Nephron (organoid): ENCODE data around the gene P2RY14.

Experiments used
- H3K27ac Mint-ChIP-seq, 3 experiments: 2 replicates each; pipeline ENCODE4 v1.8.0; 2020; ENCODE audit warnings: mixed read lengths in 3 of 3, mild to moderate bottlenecking in 2 of 3, moderate library complexity in 1 of 3
- H3K27me3 Mint-ChIP-seq: 2 replicates; pipeline ENCODE4 v1.8.0; 2021; ENCODE audit warnings: low read depth, mild to moderate bottlenecking, moderate library complexity, mixed read lengths
- H3K36me3 Mint-ChIP-seq: 2 replicates; pipeline ENCODE4 v1.8.0; 2020; ENCODE audit warnings: low read depth, mixed read lengths
- H3K4me1 Mint-ChIP-seq: 2 replicates; pipeline ENCODE4 v1.8.0; 2020; ENCODE audit warnings: mixed read lengths
- H3K4me3 Mint-ChIP-seq, 3 experiments: 2 replicates each; pipeline ENCODE4 v1.8.0; 2020; ENCODE audit warnings: mild to moderate bottlenecking in 3 of 3, mixed read lengths in 3 of 3, moderate library complexity in 2 of 3
- H3K9me3 Mint-ChIP-seq: 2 replicates; pipeline ENCODE4 v1.8.0; 2020; ENCODE audit warnings: mixed read lengths
- TF ChIP-seq, protein P1 (sequence below), 3 experiments: fragments of 200-600 bp; sonication (generic); IDR thresholded peaks; one replicate each; pipeline ENCODE4 v1.5.0; 2021; ENCODE audit warnings: antibody characterized with exemption in 3 of 3; ENCODE audit not compliant: unreplicated experiment in 3 of 3

The P2RY14 gene

DNA sequence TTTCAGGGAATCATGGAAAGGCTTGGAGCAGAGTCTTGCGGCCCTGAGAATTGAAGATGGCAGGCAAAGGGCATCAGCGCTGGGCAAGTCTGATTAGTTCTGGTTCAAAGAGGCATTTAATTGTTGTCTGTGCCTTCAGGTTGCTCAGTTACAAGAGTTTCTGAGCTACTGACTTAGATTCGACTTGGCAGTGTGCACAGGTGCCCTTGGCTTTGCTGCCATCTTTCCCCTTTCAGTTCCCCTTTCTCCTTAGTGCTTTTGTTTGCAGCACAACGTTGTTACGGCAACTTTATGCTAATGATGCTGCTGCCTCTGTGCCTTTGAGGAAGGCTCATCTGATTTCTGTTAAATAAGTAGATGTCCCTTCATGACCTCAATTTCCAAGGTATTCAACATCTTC is 12.5 kb downstream of the P2RY14 start:
- Mint-ChIP-seq H3K36me3 (peaks cover 1% of the 10 kb centered on the region), H3K4me1 (peaks cover 10% of the 10 kb centered on the region), H3K9me3 (no peaks in the 10 kb centered on the region), H3K4me3 (no peak overlapping the region), H3K27ac (no peak overlapping the region), H3K27me3 (no peaks in the 10 kb centered on the region)
- TF ChIP-seq, protein P1, sequence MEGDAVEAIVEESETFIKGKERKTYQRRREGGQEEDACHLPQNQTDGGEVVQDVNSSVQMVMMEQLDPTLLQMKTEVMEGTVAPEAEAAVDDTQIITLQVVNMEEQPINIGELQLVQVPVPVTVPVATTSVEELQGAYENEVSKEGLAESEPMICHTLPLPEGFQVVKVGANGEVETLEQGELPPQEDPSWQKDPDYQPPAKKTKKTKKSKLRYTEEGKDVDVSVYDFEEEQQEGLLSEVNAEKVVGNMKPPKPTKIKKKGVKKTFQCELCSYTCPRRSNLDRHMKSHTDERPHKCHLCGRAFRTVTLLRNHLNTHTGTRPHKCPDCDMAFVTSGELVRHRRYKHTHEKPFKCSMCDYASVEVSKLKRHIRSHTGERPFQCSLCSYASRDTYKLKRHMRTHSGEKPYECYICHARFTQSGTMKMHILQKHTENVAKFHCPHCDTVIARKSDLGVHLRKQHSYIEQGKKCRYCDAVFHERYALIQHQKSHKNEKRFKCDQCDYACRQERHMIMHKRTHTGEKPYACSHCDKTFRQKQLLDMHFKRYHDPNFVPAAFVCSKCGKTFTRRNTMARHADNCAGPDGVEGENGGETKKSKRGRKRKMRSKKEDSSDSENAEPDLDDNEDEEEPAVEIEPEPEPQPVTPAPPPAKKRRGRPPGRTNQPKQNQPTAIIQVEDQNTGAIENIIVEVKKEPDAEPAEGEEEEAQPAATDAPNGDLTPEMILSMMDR (IDR thresholded peaks at IDR 0.05; ENCODE audit: unreplicated experiment in 3 of 3) = no peak

DNA sequence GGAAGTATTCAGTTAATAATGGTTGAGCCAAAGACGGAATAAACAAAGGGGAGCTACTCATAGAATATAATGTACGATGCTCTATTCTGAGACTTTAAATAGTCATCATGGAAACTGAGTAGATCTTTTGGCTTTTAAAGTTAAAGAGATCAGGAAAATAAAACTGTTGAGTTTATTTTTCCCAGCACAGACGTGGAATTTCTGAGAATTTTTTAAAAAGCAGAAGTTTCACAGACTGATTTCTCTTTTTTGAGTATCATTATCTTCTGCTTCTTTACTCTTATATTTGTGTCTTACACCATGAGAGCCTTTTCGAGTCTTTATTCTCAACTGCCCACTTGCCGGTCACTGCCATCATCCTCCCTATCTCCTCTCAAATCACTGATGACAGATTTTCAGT is 13.2 kb downstream of the P2RY14 start:
- peak overlapping the region in 1 of 3 experiments; percentile 2 for H3K27ac Mint-ChIP-seq
- TF ChIP-seq, protein P1 (IDR thresholded peaks at IDR 0.05; ENCODE audit: unreplicated experiment in 3 of 3) = no peak
- no peaks in the 10 kb centered on the region for H3K9me3 Mint-ChIP-seq
- peaks cover 4% of the 10 kb centered on the region for H3K36me3 Mint-ChIP-seq
- H3K27me3 Mint-ChIP-seq = no peaks in the 10 kb centered on the region
- peaks cover 10% of the 10 kb centered on the region for H3K4me1 Mint-ChIP-seq
- no peak overlapping the region for H3K4me3 Mint-ChIP-seq

DNA sequence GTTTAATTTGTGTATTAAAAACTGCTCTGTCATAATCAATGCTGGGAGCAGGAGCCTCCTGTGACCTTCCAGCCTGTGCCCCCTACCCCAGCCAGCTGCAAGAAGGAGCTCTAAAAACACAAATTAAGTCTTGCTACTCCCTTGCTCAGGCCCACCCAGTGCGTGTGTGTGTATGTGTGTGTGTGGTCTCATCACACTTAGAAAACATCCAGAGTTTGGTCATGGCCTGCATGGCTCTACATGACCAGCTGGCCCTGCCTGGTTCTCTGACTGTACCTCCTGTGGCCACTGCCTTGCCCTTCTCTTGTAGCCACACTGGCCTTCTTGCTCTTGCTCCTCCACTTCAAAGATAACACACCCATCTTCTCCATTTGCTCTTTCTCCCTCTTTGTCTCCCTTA is 13.7 kb downstream of the P2RY14 start:
- peaks cover 4% of the 10 kb centered on the region for H3K36me3 Mint-ChIP-seq
- no peaks in the 10 kb centered on the region for H3K9me3 Mint-ChIP-seq
- H3K27me3 Mint-ChIP-seq = no peaks in the 10 kb centered on the region
- peak overlapping the region in 1 of 3 experiments; percentile 2 for H3K27ac Mint-ChIP-seq
- H3K4me1 Mint-ChIP-seq = peaks cover 10% of the 10 kb centered on the region
- H3K4me3 Mint-ChIP-seq = no peak overlapping the region
- TF ChIP-seq, protein P1 (IDR thresholded peaks at IDR 0.05; ENCODE audit: unreplicated experiment in 3 of 3) = no peak

DNA sequence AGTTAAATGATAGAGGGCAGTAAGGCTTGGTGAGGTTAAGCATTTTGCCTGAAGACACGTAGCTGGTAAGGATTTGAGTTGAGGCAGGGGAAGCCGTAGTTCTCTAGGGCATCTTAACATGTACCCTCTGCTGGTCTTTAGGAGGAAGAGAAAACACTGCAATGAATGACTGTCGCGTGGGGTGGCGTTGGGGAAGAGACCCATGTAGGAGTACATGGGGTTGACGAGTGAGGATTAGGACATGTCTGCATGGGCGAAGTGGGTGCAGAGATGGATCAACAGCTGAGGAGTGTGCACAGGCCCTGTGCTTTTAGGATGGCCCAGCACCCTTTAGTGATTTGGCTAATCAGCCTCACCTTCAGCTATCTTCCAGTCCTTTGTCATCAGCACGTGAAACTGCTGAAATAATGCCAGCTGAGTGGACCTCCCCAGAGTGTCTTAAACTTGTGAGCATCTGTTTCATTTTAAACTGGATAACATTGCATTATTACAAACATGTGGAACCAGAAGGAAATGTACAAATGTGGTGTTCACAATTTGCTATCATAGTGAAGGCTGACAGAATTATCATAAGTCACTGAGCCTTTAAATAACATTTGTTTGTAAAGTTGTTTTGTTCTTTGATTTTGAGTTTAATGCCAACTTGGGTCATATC is 15.3 kb downstream of the P2RY14 start:
- Mint-ChIP-seq H3K4me3 (no peak overlapping the region), H3K27ac (peak overlapping the region in 1 of 3 experiments; percentile 18), H3K9me3 (no peaks in the 10 kb centered on the region), H3K36me3 (peaks cover 4% of the 10 kb centered on the region), H3K4me1 (peaks cover 10% of the 10 kb centered on the region), H3K27me3 (no peaks in the 10 kb centered on the region)
- TF ChIP-seq, protein P1 (IDR thresholded peaks at IDR 0.05; ENCODE audit: unreplicated experiment in 3 of 3) = no peak

DNA sequence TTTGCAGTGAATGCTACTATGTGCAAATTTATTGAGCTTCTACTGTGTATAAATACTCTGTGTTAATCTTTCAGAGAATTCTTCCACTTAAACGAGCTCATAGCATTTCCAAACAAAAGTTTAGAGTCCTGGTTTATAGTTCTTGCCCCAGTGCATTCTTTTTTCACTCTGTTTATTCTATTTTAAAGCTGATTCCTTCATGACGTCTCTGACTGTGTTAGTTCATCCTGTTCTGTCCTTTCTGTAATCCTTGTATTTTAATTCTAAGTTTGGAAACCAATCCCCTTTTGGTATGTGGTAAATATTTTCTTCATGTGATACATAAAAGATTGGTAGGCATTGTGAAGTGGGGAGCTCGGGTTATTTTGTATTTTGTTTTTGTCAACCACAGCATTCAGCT is 18.7 kb downstream of the P2RY14 start:
- peaks cover 10% of the 10 kb centered on the region for H3K4me1 Mint-ChIP-seq
- no peak overlapping the region for H3K27ac Mint-ChIP-seq
- TF ChIP-seq, protein P1 (IDR thresholded peaks at IDR 0.05; ENCODE audit: unreplicated experiment in 3 of 3) = no peak
- no peaks in the 10 kb centered on the region for H3K9me3 Mint-ChIP-seq
- H3K4me3 Mint-ChIP-seq = no peak overlapping the region
- H3K27me3 Mint-ChIP-seq = peaks cover 4% of the 10 kb centered on the region
- H3K36me3 Mint-ChIP-seq = peaks cover 4% of the 10 kb centered on the region

DNA sequence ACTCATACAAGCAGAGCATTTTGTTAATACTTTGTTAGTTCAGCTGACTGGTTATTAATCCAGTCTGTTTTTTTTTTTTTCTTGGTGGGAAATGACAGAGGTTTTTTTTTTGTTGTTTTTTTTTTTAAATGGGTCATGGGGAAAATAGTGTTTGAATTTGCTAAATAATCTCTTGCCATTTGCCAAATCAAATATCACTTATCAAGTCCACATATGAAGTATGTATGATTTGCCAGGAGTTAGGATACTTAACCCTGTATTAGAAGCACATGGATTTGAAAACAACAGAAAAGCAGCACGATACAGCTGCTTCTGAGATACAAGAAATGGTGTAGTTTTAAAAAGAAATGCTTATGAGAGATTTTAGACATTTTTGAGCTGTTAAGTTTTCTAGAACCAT is 21.6 kb downstream of the P2RY14 start:
- peaks cover 4% of the 10 kb centered on the region for H3K36me3 Mint-ChIP-seq
- H3K4me1 Mint-ChIP-seq = no peaks in the 10 kb centered on the region
- H3K9me3 Mint-ChIP-seq = no peaks in the 10 kb centered on the region
- H3K4me3 Mint-ChIP-seq = no peak overlapping the region
- TF ChIP-seq, protein P1 (IDR thresholded peaks at IDR 0.05; ENCODE audit: unreplicated experiment in 3 of 3) = no peak
- peaks cover 4% of the 10 kb centered on the region for H3K27me3 Mint-ChIP-seq
- no peak overlapping the region for H3K27ac Mint-ChIP-seq
